GM12878 (cell line): ENCODE data around the gene CABP7.

ENCODE experiments used
- CEBPB ChIP-seq, 2 experiments: fragments of 150-350 bp in 1 of 2; IDR thresholded peaks; 2 replicates each; pipeline ENCODE4 v1.6.1; 2012 to 2014; ENCODE audit warnings: low read depth in 2 of 2, low read length in 2 of 2, borderline replicate concordance in 1 of 2, inconsistent platforms in 1 of 2
- CHD1 ChIP-seq: IDR thresholded peaks from 2 replicates; pipeline ENCODE4 v1.6.1; 2012; ENCODE audit warnings: low read depth, low read length, improper control_type of control experiment
- CHD2 ChIP-seq: IDR thresholded peaks from 2 replicates; pipeline ENCODE4 v1.6.1; 2011; ENCODE audit warnings: low read depth, low read length, improper control_type of control experiment, borderline replicate concordance
- FOS ChIP-seq: IDR thresholded peaks from 3 replicates; pipeline ENCODE4 v1.6.1; 2011; ENCODE audit warnings: borderline replicate concordance; ENCODE audit not compliant: insufficient read length; ENCODE audit errors: extremely low read depth
- FOXM1 ChIP-seq: IDR thresholded peaks from 2 replicates; pipeline ENCODE4 v1.6.1; 2012; ENCODE audit warnings: low read depth, mild to moderate bottlenecking, inconsistent platforms, low read length, moderate library complexity
- HDGF ChIP-seq: fragments of 450-650 bp; IDR thresholded peaks from 2 replicates; pipeline ENCODE4 v1.6.1; 2016; ENCODE audit warnings: antibody characterized with exemption
- IKZF2 ChIP-seq, 2 experiments: fragments of 450-650 bp; IDR thresholded peaks; 2 replicates each; pipeline ENCODE4 v1.6.1; 2017; ENCODE audit warnings: mild to moderate bottlenecking in 2 of 2, moderate library complexity in 2 of 2
- MAX ChIP-seq: IDR thresholded peaks from 2 replicates; pipeline ENCODE4 v1.6.1; 2012; ENCODE audit warnings: low read depth, low read length, improper control_type of control experiment
- RAD51 ChIP-seq: fragments of 450-650 bp; IDR thresholded peaks from 2 replicates; pipeline ENCODE4 v1.6.1; 2016; ENCODE audit warnings: moderate library complexity, mild to moderate bottlenecking, inconsistent platforms
- SKIL ChIP-seq: fragments of 450-650 bp; IDR thresholded peaks from 2 replicates; pipeline ENCODE4 v1.6.1; 2017; ENCODE audit warnings: mild to moderate bottlenecking, low read depth, inconsistent platforms; ENCODE audit not compliant: poor library complexity, severe bottlenecking
- SRF ChIP-seq, 2 experiments: IDR thresholded peaks; 2 replicates each; pipeline ENCODE4 v1.6.1; 2011; ENCODE audit warnings: low read depth in 2 of 2, low read length in 2 of 2, mild to moderate bottlenecking in 1 of 2, moderate library complexity in 1 of 2
- YY1 ChIP-seq: IDR thresholded peaks from 2 replicates; pipeline ENCODE4 v1.6.1; 2011; ENCODE audit warnings: low read depth, mild to moderate bottlenecking, low read length
- TF ChIP-seq, protein P1 (sequence below), 3 experiments: IDR thresholded peaks in 2 of 3; conservative IDR thresholded peaks in 1 of 3; 2 replicates each; pipeline ENCODE4 v1.5.1; 2011; ENCODE audit warnings: low read depth in 3 of 3, low read length in 3 of 3, mild to moderate bottlenecking in 3 of 3, control low read depth in 2 of 3, moderate library complexity in 2 of 3, inconsistent platforms in 1 of 3, mixed read lengths in 1 of 3; ENCODE audit not compliant: control insufficient read depth in 2 of 3, insufficient read depth in 1 of 3; ENCODE audit errors: extremely low read depth in 1 of 3

DNA sequence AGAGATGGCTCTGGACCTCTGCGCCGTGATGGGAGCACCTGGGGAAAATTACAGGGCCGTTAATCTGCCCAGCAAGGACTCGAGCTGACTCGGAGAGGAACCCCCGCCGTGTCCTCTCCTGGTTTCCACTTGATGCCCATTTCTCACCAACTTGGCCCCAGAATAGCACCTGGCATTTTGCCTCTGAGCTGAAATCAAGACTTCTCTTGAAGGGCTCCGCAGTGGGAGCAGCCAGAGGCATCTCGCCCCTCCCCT, 19.0 kb upstream of the CABP7 start:
- TF ChIP-seq HDGF (no peak), FOXM1 (no peak), FOS (no peak), IKZF2 (IDR thresholded peaks at IDR 0.05) (no peak), YY1 (no peak), CEBPB (IDR thresholded peaks at IDR 0.05; ENCODE audit: borderline replicate concordance in 1 of 2, low read depth in 2 of 2, low read length in 2 of 2) (no peak), SRF (IDR thresholded peaks at IDR 0.05; ENCODE audit: low read depth in 2 of 2, low read length in 2 of 2) (no peak), CHD1 (no peak), RAD51 (no peak), SKIL (no peak), MAX (no peak), CHD2 (no peak)
- TF ChIP-seq, protein P1, sequence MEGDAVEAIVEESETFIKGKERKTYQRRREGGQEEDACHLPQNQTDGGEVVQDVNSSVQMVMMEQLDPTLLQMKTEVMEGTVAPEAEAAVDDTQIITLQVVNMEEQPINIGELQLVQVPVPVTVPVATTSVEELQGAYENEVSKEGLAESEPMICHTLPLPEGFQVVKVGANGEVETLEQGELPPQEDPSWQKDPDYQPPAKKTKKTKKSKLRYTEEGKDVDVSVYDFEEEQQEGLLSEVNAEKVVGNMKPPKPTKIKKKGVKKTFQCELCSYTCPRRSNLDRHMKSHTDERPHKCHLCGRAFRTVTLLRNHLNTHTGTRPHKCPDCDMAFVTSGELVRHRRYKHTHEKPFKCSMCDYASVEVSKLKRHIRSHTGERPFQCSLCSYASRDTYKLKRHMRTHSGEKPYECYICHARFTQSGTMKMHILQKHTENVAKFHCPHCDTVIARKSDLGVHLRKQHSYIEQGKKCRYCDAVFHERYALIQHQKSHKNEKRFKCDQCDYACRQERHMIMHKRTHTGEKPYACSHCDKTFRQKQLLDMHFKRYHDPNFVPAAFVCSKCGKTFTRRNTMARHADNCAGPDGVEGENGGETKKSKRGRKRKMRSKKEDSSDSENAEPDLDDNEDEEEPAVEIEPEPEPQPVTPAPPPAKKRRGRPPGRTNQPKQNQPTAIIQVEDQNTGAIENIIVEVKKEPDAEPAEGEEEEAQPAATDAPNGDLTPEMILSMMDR (IDR thresholded peaks at IDR 0.05 in 2 of 3, conservative IDR thresholded peaks at IDR 0.05 in 1 of 3; ENCODE audit: control insufficient read depth in 2 of 3, extremely low read depth in 1 of 3, insufficient read depth in 1 of 3, low read depth in 3 of 3, low read length in 3 of 3) = no peak
